Activated naive CD4-positive, alpha-beta T cell treated with anti-CD3 and anti-CD28 coated beads for 36 hours (primary cell): ENCODE results near the gene PRKCB. TPM values are rescaled to one million over a fixed set of nuclear protein-coding genes. Genes with fewer than 3 reads are reported as not detected.

ENCODE experiments used
- CTCF ChIA-PET: fragments of 350-600 bp; sonication (Branson Sonifier 250); formaldehyde crosslinking; loops from one replicate; lab custom pipeline; 2021; ENCODE audit warnings: antibody characterized with exemption; lab: Charles Lee
- DNase-seq: peaks from one replicate; pipeline ENCODE4 v3.0.0-alpha.2; 2020
- H3K27ac Mint-ChIP-seq: one replicate; pipeline ENCODE4 v1.8.0; 2021; ENCODE audit warnings: mild to moderate bottlenecking, mixed read lengths
- H3K27me3 Mint-ChIP-seq: one replicate; pipeline ENCODE4 v1.8.0; 2021; ENCODE audit warnings: low read depth, mixed read lengths
- H3K36me3 Mint-ChIP-seq: one replicate; pipeline ENCODE4 v1.8.0; 2021; ENCODE audit warnings: low read depth, mixed read lengths
- H3K4me1 Mint-ChIP-seq: one replicate; pipeline ENCODE4 v1.8.0; 2021; ENCODE audit warnings: low read depth, mixed read lengths
- H3K4me3 Mint-ChIP-seq: one replicate; pipeline ENCODE4 v1.8.0; 2021; ENCODE audit warnings: mild to moderate bottlenecking, moderate library complexity, mixed read lengths
- H3K9me3 Mint-ChIP-seq: one replicate; pipeline ENCODE4 v1.8.0; 2021; ENCODE audit warnings: mixed read lengths
- intact Hi-C: fragments of 100-400 bp; cut with micrococcal nuclease; formaldehyde crosslinking; loops from one replicate; pipeline ENCODE4 v1.15.1; 2023
- total RNA-seq, 2 experiments: library from RNA; stranded (reverse); gene quantifications; one replicate each; pipeline ENCODE4 v1.2.3, GENCODE V29; 2021

Gene PRKCB
- total RNA-seq, 2 experiments from 2014 or later: 37.1 to 38.9 TPM

DNA sequence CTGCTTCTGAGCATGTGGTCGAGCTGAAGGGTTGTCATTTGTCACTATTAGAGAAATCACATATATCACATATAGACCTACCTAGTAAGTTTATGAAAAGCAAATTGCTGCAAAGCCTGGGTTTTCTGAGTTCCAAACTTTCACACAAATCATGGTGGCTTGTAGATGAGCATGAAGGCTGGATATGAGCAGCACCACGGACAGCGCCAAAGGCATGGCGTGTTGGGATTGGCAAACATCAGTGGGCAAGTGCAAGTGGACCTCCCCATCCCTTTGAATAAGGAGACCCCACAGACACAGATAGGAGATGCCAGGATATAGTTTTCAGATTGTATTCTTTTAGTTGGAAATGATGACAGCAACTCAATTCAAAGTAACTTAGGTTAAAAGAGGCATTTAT is 342.7 kb downstream of the PRKCB start:
- H3K27ac Mint-ChIP-seq: no peak overlapping the region
- DNase-seq: peak; percentile 42
- no peaks in the 10 kb centered on the region for H3K27me3 Mint-ChIP-seq
- H3K9me3 Mint-ChIP-seq: no peaks in the 10 kb centered on the region
- no peak overlapping the region for H3K4me3 Mint-ChIP-seq
- CTCF ChIA-PET: no interaction called here
- H3K4me1 Mint-ChIP-seq: no peaks in the 10 kb centered on the region
- H3K36me3 Mint-ChIP-seq: peaks cover 39% of the 10 kb centered on the region
- intact Hi-C loops: no loop called here

- Mint-ChIP-seq H3K9me3 (no peaks in the 10 kb centered on the region), H3K36me3 (peaks cover 29% of the 10 kb centered on the region), H3K4me3 (no peak overlapping the region), H3K27me3 (no peaks in the 10 kb centered on the region), H3K27ac (no peak overlapping the region), H3K4me1 (no peaks in the 10 kb centered on the region)
- CTCF ChIA-PET: interaction anchor here (0.7 kb wide), 1 partner anchor 14 kb away, joined by 3 read pairs; no protein-coding TSS in a partner anchor
- intact Hi-C loops: no loop called here
- no peak for DNase-seq
Measured at GRCh38 chr16:24180451-24180850, 344.7 kb downstream of the PRKCB start.

DNA sequence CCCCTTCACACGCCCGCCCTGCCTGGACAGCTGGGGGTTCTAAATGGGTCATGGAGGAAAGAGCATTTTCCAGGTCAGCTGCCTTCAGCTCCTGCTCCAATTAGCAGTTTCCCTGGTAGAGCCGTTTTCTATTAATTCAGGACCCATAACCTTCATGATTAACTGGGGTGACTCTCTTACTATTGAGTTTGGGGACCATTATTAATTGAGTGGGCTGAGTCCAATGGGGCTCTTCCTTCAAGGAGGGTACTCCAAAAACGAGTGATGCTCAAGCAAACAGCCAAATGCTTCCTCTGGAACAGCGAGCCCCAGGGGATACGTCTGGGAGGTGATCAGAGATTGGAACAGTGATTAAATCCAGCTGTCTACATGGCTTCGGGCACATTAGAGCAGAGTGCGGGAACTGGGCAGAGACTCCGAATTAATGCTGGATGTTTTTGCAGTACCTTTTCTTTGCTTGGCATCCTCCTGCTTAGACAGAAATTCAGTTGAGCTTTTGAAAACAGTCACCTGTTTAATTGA is 352.3 kb downstream of the PRKCB start:
- Mint-ChIP-seq H3K27me3 (no peaks in the 10 kb centered on the region), H3K9me3 (no peaks in the 10 kb centered on the region), H3K4me1 (peaks cover 23% of the 10 kb centered on the region), H3K36me3 (peaks cover 29% of the 10 kb centered on the region), H3K4me3 (no peak overlapping the region), H3K27ac (no peak overlapping the region)
- intact Hi-C loops: no loop called here
- no peak for DNase-seq
- CTCF ChIA-PET: no interaction called here

GRCh38 chr16:24188751-24189318 is 353.1 kb downstream of the PRKCB start:
- H3K9me3 Mint-ChIP-seq: no peaks in the 10 kb centered on the region
- peaks cover 30% of the 10 kb centered on the region for H3K36me3 Mint-ChIP-seq
- H3K27ac Mint-ChIP-seq: peak overlapping the region; percentile 1
- no peak overlapping the region for H3K4me3 Mint-ChIP-seq
- DNase-seq: no peak
- no peaks in the 10 kb centered on the region for H3K27me3 Mint-ChIP-seq
- intact Hi-C loops: no loop called here
- peaks cover 23% of the 10 kb centered on the region for H3K4me1 Mint-ChIP-seq
- CTCF ChIA-PET: interaction anchor here (0.9 kb wide), 1 partner anchor 36 kb away, joined by 3 read pairs; no protein-coding TSS in a partner anchor

GRCh38 chr16:24189941-24190340 is 354.2 kb downstream of the PRKCB start:
- no peaks in the 10 kb centered on the region for H3K27me3 Mint-ChIP-seq
- peak overlapping the region; percentile 46 for H3K27ac Mint-ChIP-seq
- H3K4me1 Mint-ChIP-seq: peaks cover 23% of the 10 kb centered on the region
- CTCF ChIA-PET: interaction anchor here (0.9 kb wide), 1 partner anchor 38 kb away, joined by 3 read pairs; no protein-coding TSS in a partner anchor
- peaks cover 30% of the 10 kb centered on the region for H3K36me3 Mint-ChIP-seq
- peak; percentile 13 for DNase-seq
- intact Hi-C loops: loop anchor here (1.0 to 5.0 kb wide), 5 partner anchors 12 to 967 kb away; no protein-coding TSS in a partner anchor
- no peak overlapping the region for H3K4me3 Mint-ChIP-seq
- no peaks in the 10 kb centered on the region for H3K9me3 Mint-ChIP-seq

GRCh38 chr16:24191876-24192402 is 356.2 kb downstream of the PRKCB start:
- H3K27ac Mint-ChIP-seq: no peak overlapping the region
- no peaks in the 10 kb centered on the region for H3K9me3 Mint-ChIP-seq
- no peak for DNase-seq
- no peaks in the 10 kb centered on the region for H3K27me3 Mint-ChIP-seq
- CTCF ChIA-PET: interaction anchor here (1.0 kb wide), 1 partner anchor 121 kb away, joined by 3 read pairs; no protein-coding TSS in a partner anchor
- H3K4me3 Mint-ChIP-seq: no peak overlapping the region
- H3K4me1 Mint-ChIP-seq: peaks cover 23% of the 10 kb centered on the region
- H3K36me3 Mint-ChIP-seq: peaks cover 29% of the 10 kb centered on the region
- intact Hi-C loops: loop anchor here (2.0 to 5.0 kb wide), 2 partner anchors 40 to 965 kb away; no protein-coding TSS in a partner anchor

DNA sequence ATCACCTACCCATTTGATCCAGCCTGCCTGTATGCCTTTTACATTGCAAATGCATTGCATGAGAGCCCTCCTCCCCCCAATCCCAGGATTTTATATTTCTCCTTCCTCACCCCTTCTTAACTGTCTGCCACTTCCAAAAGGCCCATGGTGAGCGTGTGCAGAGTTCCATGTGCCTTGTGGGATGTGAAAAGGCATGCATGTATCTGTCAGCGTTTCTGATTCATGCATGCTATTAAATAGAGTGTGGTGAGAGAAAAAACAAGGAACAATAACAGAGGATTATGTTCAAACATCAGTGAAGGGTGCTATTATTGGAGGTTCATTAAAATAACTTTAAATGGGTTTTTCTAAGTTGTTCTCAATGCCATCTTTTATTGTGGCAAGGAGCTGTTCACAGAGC is 359.4 kb downstream of the PRKCB start:
- intact Hi-C loops: no loop called here
- H3K36me3 Mint-ChIP-seq: peaks cover 34% of the 10 kb centered on the region
- CTCF ChIA-PET: interaction anchor here (0.6 kb wide), 1 partner anchor 394 kb away, joined by 4 read pairs; no protein-coding TSS in a partner anchor

DNA sequence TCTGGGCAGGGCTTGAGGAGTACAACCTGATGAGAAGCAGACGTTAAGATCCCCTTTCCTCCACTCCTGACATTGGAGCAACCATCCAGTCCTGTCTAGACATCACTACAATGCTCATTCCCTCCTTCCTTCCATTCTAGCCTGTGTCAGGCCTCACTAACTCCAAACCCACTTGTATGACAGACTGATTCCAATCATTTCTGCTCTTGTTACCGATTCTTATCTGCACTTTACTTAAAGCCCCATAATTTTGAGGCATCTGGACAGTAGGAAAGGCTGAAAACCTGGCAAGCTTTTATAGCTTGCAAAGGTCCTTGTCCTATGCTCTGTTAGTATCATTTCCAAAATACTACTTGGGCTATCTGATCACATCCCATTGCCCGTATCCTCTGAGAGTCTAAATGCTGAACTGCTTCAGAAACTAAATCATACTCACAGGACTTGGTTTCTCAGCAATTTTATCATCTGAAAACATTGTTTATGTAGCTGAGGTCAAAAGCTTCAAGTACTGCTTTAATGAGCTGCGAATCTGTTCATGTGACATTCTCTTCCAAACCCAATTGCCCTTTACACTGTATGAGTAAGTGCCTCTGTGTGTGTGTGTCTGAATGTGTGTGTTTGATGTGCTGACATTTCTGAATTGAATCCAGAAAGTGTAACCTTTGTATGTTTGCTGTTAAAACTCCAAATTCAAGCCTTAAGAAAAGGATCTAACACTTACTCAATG is 363.2 kb downstream of the PRKCB start:
- CTCF ChIA-PET: no interaction called here
- H3K4me1 Mint-ChIP-seq: peaks cover 2% of the 10 kb centered on the region
- H3K36me3 Mint-ChIP-seq: peaks cover 27% of the 10 kb centered on the region
- no peaks in the 10 kb centered on the region for H3K27me3 Mint-ChIP-seq
- no peak overlapping the region for H3K4me3 Mint-ChIP-seq
- no peaks in the 10 kb centered on the region for H3K9me3 Mint-ChIP-seq
- DNase-seq: no peak
- intact Hi-C loops: no loop called here
- no peak overlapping the region for H3K27ac Mint-ChIP-seq

More for the DNA sequence above, 359.4 kb downstream of the PRKCB start:
- no peaks in the 10 kb centered on the region for H3K9me3 Mint-ChIP-seq
- peaks cover 9% of the 10 kb centered on the region for H3K4me1 Mint-ChIP-seq
- DNase-seq: no peak
- no peaks in the 10 kb centered on the region for H3K27me3 Mint-ChIP-seq
- H3K4me3 Mint-ChIP-seq: no peak overlapping the region
- no peak overlapping the region for H3K27ac Mint-ChIP-seq

- Mint-ChIP-seq H3K27me3 (no peaks in the 10 kb centered on the region), H3K27ac (no peak overlapping the region), H3K4me3 (no peak overlapping the region), H3K4me1 (peaks cover 2% of the 10 kb centered on the region), H3K36me3 (peaks cover 18% of the 10 kb centered on the region), H3K9me3 (no peaks in the 10 kb centered on the region)
- CTCF ChIA-PET: interaction anchor here (1.1 kb wide), 1 partner anchor 162 kb away, joined by 3 read pairs; no protein-coding TSS in a partner anchor
- intact Hi-C loops: no loop called here
- DNase-seq: no peak
Measured at GRCh38 chr16:24203675-24204074, 367.9 kb downstream of the PRKCB start.

DNA sequence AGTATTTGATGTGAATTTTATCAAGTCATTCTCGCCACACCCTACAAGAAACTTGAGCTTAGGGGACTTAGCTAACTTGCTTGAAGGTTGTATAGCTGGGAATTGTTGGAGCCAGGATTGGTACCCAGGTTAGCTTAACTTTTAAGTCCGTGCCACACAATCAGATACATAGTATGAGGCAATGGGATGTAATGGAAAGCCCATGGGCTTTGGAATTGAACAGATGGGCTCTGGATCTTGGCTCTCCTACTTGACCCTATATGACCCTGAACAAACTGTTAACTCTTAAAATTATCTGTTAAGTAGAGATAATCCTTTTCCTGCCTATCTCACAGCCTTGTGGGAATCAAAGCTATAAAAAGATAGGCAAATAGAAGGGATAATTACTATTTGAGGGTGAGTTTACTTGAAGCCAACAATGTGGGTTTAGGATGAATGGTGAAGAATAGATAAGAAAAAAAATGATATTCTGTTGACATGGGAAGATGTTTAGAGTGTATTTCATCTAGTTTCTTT is 368.4 kb downstream of the PRKCB start:
- Mint-ChIP-seq H3K9me3 (no peaks in the 10 kb centered on the region), H3K4me3 (no peak overlapping the region), H3K27ac (no peak overlapping the region), H3K36me3 (peaks cover 16% of the 10 kb centered on the region), H3K4me1 (peaks cover 2% of the 10 kb centered on the region), H3K27me3 (no peaks in the 10 kb centered on the region)
- CTCF ChIA-PET: interaction anchor here (1.1 to 1.3 kb wide), 2 partner anchors 162 to 300 kb away, joined by 3 read pairs; no protein-coding TSS in a partner anchor
- intact Hi-C loops: no loop called here
- DNase-seq: no peak

DNA sequence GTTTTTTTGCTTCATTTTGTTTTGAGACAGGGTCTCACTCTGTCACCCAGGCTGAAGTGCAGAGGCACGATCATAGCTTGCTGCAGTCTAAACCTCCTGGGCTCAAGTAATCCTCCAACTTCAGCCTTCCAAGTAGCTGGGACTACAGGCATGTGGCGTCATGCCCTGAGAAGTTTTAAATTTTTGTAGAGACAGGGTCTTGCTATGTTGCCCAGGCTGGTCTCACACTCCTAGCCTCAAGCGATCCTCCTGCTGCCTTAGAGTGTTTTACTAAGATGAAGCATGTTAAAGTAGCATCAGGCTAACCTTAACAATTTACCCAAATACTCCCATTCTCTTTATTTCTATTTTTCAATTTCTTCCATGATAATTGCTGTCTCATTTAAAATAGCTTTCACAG is 371.1 kb downstream of the PRKCB start:
- Mint-ChIP-seq H3K27ac (no peak overlapping the region), H3K4me1 (peaks cover 2% of the 10 kb centered on the region), H3K9me3 (no peaks in the 10 kb centered on the region), H3K4me3 (no peak overlapping the region), H3K27me3 (no peaks in the 10 kb centered on the region), H3K36me3 (peaks cover 19% of the 10 kb centered on the region)
- DNase-seq: no peak
- CTCF ChIA-PET: no interaction called here
- intact Hi-C loops: no loop called here

- no peak overlapping the region for H3K4me3 Mint-ChIP-seq
- H3K27me3 Mint-ChIP-seq: no peaks in the 10 kb centered on the region
- DNase-seq: no peak
- H3K9me3 Mint-ChIP-seq: no peaks in the 10 kb centered on the region
- CTCF ChIA-PET: interaction anchor here (0.8 to 1.3 kb wide), 2 partner anchors 44 to 138 kb away, joined by 3 to 4 read pairs; no protein-coding TSS in a partner anchor
- no peaks in the 10 kb centered on the region for H3K4me1 Mint-ChIP-seq
- peaks cover 13% of the 10 kb centered on the region for H3K36me3 Mint-ChIP-seq
- intact Hi-C loops: no loop called here
- no peak overlapping the region for H3K27ac Mint-ChIP-seq
Measured at GRCh38 chr16:24208710-24209109, 372.9 kb downstream of the PRKCB start.
